GM12864 (cell line): Measurements from ENCODE around the gene MAP3K5.

Experiments
- DNase-seq: peaks from one replicate; pipeline ENCODE4 v3.0.0-alpha.2; 2011; ENCODE audit warnings: low read depth
- H3K4me3 ChIP-seq: 2 replicates; pipeline ENCODE4 v1.5.1; 2011; ENCODE audit warnings: mild to moderate bottlenecking, low read depth, low read length, control low read depth
- TF ChIP-seq, protein P1 (sequence below): IDR thresholded peaks from 2 replicates; pipeline ENCODE4 v1.5.1; 2011; ENCODE audit warnings: low read depth, mild to moderate bottlenecking, moderate library complexity, low read length, control low read depth, inconsistent platforms; ENCODE audit errors: missing control alignments

MAP3K5 gene

DNA sequence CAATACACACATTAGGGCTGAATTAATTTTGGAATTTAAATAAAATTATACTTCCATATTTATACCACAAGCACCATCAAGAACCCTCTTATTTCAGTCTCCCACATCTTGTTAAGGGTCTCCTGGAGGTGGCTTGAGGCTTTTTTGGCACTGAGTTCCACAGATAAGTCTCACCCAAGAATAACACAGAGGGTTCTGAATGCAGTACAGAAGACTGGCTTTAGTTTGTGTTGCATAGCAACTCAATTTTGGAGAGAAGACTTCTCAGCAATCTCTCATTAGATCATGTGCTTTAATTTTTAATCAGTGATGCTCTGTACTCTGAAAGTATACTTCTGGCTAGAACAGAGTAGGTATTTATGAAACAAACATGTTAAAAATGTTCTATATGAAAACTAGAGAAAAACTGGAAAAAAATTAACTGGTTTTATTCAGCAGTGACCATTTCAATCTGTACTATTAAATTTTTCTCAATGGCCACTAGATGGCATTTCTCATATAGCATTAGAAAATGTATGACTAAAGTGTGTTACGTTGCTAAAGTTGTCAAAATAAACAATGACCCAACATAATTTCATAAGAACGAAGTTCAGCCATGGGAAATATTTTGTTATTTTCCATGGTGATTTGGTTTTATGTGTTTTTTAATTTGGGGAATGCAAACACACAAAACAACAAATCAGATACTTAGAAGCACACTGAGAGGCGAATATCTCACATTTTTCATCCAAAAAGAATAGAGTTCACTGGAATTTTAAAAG is 209.4 kb downstream of the MAP3K5 start:
- TF ChIP-seq, protein P1, sequence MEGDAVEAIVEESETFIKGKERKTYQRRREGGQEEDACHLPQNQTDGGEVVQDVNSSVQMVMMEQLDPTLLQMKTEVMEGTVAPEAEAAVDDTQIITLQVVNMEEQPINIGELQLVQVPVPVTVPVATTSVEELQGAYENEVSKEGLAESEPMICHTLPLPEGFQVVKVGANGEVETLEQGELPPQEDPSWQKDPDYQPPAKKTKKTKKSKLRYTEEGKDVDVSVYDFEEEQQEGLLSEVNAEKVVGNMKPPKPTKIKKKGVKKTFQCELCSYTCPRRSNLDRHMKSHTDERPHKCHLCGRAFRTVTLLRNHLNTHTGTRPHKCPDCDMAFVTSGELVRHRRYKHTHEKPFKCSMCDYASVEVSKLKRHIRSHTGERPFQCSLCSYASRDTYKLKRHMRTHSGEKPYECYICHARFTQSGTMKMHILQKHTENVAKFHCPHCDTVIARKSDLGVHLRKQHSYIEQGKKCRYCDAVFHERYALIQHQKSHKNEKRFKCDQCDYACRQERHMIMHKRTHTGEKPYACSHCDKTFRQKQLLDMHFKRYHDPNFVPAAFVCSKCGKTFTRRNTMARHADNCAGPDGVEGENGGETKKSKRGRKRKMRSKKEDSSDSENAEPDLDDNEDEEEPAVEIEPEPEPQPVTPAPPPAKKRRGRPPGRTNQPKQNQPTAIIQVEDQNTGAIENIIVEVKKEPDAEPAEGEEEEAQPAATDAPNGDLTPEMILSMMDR: peak; percentile 38
- no peak overlapping the region for H3K4me3 ChIP-seq
- DNase-seq: no peak

DNA sequence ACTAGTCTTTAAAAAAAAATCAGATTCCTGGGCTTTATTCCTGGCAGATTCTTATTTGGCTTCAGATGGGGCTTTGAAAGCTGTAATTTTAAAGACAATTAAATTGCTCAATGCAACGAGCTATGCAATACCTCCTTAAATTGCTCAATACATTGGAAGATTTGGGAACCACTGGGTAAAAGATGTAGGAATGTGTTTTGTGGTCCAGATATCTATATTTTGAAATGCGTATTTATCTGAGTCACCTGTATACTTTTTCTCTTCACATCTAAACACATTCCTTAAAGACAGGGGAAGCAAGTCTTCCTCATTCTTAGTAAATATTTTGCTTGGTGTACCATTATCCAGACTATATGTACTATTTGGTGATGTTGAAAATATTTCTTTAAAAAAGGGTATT is 212.5 kb downstream of the MAP3K5 start:
- TF ChIP-seq, protein P1: no peak
- H3K4me3 ChIP-seq: no peak overlapping the region
- DNase-seq: no peak

DNA sequence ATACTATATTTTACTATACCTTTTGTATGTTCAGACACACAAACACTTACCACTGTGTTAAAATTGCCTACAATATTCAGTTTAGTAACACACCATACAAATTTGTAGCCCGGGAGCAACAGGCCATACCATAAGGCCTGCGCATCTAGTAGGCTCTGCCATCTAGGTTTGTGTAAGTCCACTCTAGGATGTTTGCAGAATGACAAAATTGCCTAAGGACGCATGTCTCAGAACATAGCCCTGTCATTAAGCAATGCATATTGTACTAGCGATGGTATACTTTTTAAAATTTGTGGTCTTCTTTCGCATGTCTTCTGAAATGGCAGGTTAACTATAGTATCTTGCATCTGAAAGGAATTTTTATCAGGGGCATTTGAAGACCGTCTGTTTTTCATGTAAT is 215.5 kb downstream of the MAP3K5 start:
- no peak overlapping the region for H3K4me3 ChIP-seq
- DNase-seq: no peak
- TF ChIP-seq, protein P1: no peak

DNA sequence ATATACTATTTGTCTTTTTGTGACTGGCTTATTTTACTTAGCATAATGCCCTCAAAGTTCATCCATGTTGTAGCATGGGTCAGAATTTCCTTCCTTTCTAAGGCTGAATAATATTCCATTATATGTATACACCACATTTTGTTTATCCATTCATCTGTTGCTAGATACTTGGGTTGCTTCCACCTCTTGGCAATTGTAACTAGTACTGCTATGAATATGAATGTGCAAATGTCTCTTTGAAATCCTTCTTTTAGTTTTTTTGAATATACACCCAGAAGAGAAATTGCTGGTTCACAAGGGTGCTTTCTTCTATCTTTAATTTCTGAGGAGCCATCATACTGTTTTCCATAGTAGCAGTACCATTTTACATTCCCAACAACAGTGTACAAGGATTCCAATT is 220.8 kb downstream of the MAP3K5 start:
- no peak for DNase-seq
- H3K4me3 ChIP-seq: no peak overlapping the region
- TF ChIP-seq, protein P1: no peak

DNA sequence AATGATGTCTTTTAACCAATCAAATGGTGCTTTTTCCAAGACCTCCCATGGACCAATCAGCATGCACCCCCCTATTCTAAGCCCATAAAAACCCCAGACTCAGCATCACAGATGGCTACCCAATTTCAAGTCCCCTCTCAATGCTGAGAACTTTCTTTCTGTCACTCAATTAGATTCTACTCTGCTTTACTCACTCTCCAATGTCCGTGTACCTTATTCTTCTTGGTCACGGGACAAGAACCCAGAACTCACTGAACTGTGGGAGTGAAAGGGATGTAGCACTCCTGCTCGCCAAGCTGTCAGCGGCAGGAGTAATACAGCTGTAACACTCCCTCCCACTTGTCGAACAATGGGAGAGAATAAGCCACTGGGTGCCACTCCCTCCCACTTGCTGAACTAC is 221.2 kb downstream of the MAP3K5 start:
- no peak overlapping the region for H3K4me3 ChIP-seq
- no peak for DNase-seq
- TF ChIP-seq, protein P1: no peak

DNA sequence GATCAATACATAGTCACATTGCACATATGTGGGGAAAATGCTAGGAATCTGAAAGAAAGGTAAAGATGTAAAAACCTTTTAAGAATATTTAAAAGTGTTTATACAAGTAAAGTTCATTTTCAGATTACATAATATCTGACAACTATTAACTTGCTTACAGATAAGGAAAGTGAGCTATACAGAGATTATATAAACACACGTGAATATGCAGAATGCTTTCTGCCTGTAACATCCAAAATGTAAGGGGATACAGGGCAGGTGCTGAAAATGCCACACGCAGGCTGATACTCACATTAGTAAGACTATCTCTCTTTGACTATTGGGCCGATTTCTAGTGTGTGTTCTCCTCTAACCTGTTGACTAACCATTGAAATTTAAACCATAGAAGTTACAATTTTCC is 224.1 kb downstream of the MAP3K5 start:
- TF ChIP-seq, protein P1: no peak
- H3K4me3 ChIP-seq: no peak overlapping the region
- DNase-seq: no peak

DNA sequence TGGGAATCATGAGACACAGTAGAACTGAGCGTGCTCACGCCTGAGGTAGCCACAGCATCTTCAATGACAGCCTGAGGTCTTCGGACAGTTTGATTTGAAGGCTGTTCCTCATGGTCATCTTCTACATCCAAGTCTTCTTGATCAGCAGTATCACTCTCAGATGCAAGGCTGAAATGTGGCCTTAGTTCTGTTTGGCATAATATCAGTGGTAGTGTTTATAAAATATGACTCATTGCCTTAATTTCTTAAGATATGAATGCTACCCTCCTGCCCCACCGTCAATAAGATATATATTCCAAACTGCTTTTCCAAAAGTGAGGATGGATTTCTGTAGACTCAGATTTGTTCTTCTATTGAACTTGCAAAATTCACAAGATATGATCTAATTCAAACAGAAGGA is 224.6 kb downstream of the MAP3K5 start:
- TF ChIP-seq, protein P1: no peak
- H3K4me3 ChIP-seq: no peak overlapping the region
- DNase-seq: no peak
